GM19397 (cell line): ENCODE data around the gene CD96.
"Not testable (repeated sequence)": the region's sequence is repeated elsewhere in the genome, so short reads cannot be mapped to it uniquely, and the experiment has no call there.

Experiments used
- ATAC-seq: cut with Tn5 transposase; IDR thresholded peaks from one replicate; pipeline ENCODE4 v1.9.1; 2021; ENCODE audit warnings: mild to moderate bottlenecking, moderate library complexity; ENCODE audit not compliant: unreplicated experiment

CD96 gene

DNA sequence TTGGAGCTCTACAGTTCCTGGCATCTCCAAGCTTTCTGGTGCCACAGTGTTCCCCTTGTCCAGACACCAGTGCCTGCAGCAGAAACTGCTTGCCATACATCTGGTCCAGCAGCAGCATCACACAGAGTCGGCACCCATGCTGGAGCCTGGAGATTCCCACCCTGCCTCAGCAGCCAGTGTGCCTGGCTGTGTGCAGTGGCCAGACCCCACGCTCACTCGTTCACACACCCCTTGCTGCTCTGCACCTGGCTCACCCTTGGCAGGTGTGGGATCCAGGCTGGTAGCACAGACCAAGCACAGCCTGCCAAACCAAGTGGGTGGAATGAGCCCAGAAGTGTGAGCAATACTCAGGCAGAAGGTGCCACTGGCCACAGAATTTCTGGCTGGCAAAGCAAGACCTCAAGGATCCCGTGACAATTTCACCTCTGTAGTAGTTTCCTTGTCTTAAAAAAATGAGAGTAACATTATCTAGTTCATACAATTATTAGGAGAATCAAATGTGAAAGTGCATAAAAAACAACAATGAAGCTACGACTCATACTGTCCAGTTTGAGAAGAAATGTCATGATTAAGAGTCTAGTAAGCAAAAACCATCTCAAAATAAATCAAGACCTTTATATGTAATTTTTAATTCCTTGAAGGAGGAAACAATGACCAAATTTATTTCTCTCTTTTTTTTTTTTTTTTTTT is 76.1 kb downstream of the CD96 start:
- ATAC-seq, result no peak

DNA sequence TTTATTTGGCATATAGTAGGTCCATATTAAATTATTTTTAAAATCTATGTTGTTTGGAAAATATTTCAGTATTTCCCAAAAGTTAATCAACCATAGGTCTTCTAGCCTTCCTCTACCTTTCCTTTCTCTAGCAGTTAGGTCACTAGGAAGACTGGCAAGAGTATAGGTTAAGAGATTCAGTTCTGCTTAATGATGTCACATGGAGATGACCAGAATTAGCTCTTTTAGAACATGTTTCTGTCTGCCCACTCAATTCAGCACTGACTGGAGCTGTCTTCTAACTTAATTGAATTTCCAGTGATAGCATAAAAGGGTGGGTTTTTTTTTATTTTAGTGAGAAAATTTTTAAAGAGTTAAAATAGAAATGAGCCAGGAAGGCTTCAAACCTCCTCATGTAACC is 76.9 kb downstream of the CD96 start:
- no peak for ATAC-seq

DNA sequence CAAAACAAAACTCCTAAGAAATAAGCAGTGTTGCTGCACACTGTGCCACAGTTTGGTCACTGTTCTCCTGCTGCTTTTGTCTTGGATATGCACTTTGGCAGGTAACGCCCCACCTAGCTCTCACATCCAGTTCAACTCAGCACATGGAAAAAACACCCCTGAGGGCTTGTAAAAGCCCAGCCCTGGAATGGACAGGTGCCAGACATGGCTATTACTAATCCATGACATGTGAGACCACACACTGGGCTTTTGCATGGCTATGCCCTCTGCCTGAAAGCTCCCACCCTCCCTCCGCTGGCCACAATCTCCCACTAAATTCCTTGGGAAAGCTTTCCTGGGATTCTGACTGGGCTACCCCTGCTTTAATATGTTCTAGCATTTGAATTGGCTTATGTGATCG is 77.8 kb downstream of the CD96 start:
- no peak for ATAC-seq

DNA sequence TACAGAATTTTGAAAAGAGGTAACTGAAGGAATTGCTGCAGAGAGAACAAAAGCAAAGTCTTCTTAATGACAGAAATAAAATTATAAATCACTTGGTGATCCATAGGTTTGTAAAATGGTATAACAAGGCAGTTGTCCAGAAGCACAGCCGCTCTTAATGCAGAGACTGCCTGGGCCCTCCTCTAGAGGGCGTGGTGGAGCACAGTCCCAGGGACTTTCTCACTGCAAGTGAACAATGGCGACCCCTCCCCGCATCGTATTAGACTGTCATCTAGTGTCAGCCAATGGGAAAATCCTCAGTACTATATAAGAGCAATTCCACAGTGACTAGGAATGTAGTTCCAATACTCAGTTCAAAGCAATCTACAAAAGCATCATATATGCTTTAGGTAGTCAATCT is 79.5 kb downstream of the CD96 start:
- ATAC-seq, result no peak

DNA sequence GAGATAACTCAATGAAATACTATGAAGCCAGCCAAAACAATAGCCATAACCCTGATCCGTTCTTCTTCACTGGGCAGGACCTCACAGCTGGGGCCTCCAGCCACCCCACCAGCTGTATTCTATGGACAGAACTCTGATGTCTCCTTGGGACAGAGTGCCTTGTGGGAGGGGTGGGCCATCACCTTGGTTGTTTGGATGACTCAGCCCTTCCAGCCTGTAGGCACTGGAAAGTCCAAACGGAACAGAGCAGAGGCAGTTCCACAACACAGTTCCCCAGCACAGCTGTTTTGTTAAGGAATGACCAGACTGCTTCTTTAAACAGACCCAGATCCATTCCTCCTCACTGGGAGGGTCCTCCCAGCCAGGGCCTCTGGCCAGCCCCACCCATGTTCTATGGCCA is 85.1 kb downstream of the CD96 start:
- no peak for ATAC-seq

DNA sequence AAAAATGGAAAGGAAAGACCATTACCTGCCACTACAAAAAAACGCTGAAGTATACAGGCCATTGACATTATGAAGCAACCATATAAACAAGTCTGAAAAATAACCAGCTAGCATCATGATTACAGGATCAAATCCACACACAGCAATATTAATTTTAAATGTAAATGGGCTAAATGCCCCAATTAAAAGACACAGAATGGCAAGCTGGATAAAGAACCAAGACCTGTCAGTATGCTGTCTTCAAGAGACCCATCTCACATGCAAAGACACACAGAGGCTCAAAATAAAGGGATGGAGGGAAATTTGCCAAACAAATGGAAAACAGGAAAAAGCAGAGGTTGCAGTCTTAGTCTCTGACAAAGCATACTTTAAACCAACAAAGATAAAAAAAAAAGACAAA is 87.0 kb downstream of the CD96 start:
- not testable (repeated sequence) for ATAC-seq

DNA sequence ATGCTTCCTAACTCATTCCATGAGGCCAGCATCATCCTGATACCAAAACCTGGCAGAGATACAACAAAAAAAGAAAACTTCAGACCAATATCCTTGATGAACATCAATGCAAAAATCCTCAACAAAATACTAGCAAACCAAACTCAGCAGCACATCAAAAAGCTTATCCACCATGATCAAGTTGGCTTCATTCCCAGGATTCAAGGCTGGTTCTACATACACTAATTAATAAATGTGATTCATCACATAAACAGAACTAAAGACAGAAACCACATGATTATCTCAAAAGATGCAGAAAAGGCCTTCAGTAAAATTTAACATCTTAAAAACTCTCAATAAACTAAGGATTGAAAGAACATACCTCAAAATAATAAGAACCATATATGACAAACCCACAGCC is 88.6 kb downstream of the CD96 start:
- ATAC-seq, result not testable (repeated sequence)

DNA sequence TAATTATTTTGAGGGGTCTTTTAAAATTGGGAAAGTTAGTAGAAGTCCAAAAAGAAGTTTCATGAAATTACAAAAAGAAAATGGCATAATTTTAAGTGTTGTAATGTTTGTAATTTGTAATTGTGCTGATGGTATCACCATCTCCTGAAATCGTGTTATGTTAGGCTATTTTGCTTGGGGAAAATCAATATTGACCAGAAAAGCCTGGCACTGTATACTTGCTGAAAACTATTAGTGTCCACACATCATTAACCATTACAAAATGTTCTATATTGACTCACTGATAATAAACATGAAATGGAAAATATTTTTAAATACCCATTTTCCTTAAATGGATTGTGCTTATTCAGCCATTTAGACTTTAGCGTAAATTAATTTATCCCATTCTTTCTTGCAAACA is 93.4 kb downstream of the CD96 start:
- no peak for ATAC-seq

DNA sequence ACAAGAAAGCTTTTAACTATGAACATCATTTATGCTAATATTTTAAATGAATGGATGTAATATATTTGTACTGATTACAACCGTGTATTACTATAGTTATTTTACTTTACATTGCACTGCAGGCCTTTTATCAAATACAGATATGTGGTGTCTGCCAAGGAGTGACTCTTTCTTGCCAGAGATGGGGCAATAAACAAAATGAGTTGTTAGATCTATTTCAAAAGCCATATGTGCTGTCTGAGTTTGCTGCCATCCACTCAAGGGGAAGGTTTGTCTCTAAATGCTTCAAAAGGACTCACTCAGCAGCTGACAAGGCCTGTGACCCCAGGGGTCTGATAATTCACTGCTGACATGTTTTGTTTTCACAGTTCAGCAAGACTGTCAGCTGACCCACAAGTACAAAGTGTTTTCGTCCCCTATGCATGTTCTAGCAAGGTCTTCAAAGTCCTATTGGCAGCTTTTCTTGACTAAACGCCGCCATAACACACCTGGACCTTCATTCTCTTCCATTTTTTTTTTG is 94.4 kb downstream of the CD96 start:
- no peak for ATAC-seq

DNA sequence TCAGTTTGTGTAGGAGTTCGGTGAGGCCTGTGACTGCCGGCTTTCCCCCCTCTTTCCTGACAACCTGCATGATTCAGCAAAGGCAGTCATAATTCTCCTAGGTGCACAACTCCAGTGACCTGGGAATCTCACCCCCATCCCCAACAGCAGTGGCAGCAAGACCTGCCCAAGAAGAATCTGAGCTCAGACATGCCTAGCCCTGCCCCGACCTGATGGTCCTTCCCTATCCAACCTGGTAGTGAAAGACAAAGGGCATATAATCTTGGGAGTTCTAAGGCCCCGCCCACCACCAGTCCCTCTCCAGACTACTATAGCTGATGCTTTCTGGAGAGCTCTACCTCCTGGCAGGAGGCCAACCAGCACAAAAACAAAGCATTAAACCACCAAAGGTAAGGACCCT is 97.3 kb downstream of the CD96 start:
- ATAC-seq, result no peak

DNA sequence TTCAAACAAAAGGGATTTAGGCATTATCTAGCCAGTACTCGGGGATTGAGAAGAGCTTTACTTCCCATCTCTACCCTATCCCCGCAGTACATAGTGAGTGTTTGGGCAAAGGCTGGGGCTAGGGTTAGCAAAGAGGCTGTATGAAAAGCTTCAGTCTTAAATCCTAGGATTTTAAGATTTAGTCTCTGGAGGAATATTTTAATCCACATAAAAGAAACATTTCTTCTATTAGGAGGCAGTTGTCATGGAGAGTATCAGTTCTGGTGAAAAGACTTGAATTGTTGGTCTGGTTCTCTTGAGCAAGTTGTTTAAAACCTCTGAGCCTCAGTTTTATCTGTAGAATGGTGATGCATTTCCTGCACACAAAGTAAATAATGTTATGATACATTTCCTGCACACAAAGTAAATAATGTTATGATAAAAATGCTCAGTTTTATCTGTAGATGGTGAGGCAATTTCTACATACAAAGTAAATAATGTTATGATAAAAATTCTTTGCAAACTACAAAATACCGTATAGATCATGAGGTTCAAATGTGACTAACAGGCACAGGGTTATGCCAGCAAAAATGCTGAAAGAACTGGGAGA is 107.1 kb downstream of the CD96 start:
- ATAC-seq, result no peak

DNA sequence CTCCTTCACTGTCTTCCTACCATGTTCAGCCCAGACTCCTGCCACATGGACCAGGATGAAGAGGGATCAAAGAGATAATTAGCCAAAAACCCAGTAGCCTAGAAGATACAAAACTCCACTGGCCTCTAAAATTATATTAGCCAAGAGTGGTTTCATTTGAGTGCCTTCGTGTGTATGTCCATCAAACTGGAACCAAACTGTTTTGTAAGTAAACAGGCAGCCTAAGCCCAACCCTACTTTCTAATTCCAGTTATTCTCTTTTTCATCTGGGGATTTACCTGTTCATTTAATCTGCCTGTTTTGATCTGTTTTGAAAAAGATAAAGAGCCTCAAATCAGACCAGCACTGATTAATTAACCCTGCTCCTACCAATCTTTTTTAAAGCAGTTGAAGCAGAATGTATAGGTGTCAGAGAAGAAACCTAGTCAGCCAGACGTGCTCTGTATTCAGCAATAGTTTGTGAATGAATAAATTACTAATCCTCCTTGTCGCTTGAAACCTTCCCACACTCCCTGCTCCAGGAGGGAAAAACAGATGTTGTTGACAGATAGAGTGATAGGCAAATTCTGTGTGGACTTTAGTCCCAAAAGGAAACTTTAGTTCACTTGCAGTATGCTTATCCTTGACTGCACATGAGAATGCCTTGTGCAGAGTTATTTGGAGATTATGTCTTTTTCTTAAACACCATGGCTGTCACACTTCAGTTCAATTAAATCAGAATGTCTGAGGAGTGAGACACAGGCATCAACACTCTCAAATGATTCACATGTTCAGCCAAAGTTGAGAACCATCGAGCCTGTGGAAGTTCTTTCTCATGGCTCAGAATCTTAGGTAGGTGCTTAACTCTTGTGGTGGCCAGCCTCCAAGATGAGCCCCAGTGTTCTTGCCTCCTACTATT is 108.6 kb downstream of the CD96 start:
- ATAC-seq, result no peak

DNA sequence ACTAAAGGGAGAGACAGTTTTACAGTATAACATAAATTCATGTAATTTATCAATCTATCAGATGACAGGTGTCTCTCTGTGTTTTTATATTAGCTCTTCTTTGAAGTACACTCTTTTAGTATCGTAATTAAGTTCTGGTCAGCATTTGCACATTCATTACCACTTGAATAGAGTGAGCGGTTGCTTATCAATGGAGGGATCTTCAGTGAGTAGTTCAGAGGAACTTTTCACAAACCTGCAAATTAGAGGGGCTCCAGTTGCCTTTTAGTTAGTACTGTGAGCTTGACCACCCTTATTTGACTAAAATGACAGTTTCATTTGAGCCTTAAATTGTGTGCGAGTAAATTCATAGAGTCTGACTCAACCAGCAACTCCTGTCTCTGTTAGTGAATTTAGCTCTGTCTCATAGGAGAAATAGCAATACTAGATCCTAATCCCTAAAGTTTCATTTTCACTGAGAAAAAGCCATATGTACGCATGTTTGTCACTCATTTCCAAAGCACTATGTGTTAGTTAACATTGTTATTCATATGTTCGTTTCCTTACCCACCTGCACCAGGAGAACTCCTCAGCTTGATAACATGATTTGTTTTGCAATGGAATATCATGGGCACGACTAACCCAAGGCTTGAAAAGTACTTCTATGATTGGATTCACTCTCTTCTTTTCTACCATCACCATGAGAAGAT is 110.6 kb downstream of the CD96 start:
- ATAC-seq, result no peak

DNA sequence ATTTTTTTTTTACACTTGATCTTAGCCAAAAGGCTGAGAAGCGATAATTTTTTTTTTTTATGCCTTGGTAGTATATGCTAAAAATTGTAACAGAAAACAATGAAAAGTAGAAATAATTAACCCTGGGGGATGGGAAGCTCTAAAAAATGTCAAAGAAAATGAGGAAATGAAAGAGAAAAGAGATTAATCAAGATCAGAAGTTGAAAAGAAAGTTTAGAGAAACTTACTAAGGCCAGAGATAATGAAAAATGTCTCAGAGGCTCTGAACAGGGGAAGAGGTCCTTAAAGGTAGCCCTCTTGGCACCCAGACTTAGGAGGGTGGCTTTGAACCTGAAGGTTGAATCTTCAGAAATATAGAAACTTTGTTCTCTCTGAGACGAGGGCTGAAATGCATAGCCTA is 111.8 kb downstream of the CD96 start:
- no peak for ATAC-seq

DNA sequence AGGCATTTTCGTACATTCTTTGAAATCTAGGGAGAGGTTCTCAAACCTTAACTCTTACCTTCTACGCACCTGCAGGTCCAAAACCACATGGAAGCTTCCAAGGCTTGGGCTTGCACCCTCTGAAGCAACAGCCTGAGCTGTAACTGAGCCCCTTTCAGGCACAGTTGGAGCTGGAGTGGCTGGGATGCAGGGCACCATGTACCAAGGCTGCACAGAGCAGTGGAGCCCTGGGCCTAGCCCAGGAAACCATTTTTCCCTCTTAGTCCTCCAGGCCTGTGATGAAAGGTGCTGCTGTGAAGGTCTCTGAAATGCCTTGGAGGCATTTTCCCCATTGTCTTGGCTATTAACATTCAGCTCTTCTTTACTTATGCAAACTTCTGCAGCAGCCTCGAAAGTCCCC is 120.0 kb downstream of the CD96 start:
- no peak for ATAC-seq

DNA sequence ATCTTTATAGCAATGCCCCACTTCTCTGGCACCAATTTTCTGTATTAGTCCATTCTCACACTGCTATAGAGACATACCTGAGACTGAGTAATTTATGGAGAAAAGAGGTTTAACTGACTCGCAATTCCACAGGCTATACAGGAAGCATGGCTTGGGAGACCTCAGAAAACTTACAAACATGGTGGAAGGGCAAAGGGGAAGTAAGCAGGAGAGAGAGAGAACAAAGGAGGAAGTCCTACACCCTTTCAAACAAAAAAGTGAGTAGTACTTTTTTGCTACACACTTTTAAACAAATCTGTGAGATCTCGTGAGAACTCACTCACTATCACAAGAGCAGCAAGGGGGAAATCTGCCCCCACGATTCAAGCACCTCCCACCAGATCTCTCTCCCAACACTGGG is 120.9 kb downstream of the CD96 start:
- no peak for ATAC-seq

DNA sequence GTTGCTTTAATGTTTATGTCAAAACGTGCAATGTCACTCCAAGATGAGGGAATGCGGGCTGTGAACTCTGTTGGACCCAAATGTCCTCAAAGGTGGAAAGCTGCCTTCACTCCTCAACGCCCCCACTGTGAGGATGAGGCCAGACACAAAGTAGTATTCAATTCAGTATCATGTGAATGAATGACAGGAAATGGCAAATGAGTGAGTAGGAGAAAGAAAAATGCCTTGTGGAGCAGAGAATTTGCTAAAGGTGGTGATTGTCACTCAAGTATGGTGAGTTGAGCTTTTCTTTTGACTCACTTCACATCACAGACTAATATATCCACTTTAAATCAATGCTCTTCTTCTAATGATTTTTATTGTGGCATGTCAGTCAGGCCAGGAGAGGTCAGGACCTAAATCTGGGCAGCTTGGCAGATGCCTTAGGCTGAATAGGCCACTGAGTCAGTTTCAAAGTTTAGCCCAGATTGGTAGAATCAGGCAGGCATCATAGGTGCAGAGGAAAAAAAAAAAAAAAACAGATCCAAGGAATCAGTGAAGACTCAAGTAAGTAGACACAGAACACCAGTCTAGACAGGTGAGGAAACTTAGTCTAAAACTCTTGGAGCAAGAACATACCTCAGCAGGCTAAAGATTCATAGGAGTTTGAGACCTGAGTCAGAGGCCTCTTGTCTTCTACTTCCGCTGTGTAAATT is 124.2 kb downstream of the CD96 start:
- ATAC-seq, result no peak

DNA sequence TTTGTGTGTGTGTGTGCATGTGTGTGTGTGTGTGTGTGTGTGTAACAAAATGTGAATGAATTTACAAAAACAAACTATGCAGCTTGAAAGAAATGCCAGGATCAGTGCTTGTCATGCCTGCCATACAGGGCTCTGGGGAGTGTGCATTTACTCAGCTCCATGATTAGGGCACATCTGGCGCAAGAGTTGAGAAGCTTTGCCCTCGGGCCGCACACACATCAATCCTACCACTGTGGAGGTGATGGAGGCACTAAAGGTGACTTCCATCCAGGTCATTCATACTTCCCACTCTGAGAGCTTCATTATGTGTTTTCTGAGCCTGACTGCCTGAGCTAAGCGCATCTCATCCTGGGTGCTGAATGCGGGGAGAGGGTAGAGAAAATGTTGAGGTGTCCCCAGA is 125.2 kb downstream of the CD96 start:
- ATAC-seq, result no peak

DNA sequence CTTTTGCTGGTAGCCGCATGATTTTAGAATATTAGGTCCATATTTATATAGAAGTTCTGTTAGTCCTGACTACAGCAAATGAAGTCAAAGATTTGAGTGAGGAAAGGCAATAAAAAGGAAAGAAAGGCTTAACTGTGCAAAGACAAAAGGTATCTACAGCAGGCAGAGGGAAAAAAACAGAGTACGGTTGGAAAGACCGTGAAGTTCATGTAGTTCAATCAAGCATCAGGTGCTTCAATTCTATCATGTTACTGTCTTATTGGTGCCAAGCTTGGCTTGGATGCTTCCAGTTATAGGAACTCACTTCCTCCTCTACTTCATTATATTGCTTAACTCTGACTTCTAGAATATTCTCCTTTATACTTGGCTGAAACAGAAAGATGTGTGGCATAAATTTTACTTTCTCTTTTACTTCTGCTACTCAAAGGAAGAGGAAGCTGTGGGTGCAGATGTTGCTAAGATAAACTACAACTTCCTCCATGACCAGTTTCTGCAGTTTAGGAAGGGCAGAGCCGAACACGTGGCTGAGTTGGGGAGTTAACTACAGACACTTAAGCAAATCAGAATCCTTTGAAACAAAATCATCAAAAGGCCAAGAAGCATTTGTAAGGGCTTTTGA is 125.7 kb downstream of the CD96 start:
- ATAC-seq, result peak; percentile 97

DNA sequence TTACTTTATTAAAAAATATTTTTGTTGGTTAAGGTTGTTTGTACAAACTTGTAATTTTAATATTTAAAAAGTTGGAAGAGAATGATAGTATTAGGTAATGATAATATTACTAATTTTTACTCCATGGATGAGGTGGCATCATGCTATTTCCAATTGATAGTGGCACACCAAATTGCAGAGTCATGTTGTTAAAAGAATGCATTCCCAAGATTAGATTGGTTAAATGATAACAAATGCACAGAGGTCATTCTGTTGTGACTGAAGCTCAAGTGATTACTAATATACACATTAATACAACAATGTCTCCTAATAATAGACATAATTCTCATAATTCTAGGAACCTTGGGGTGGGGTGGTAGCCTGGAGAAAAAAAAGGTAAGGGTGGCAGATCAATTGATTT is 126.3 kb downstream of the CD96 start:
- no peak for ATAC-seq
